HG02610 (cell line): ENCODE measurements around the gene OR9A2.
A peak's percentile ranks its signal among the peaks of the same experiment; 100 is the strongest.

Experiments
- ATAC-seq: cut with Tn5 transposase; IDR thresholded peaks from one replicate; pipeline ENCODE4 v1.9.1; 2021; ENCODE audit warnings: mild to moderate bottlenecking, moderate library complexity; ENCODE audit not compliant: unreplicated experiment

OR9A2 gene

DNA sequence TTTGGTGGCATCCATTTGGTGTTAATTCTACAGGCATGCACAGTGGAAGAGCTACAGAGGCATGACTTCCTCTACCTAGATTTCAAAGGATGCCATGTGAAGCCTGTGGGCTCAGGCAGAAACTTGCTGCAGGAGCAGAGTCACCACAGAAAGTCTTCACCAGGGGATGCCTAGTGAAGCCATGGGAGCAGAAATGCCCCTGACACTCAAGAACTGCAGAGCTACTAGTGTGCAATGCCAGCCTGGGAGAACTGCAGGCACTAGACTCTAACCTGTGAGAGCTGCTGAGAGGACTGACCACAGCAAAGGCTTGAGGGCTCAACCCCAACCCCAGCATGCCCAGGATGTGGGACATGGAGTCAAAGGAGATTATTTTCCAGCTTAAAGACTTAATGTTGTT, 3.9 kb downstream of the OR9A2 start:
- ATAC-seq: no peak

DNA sequence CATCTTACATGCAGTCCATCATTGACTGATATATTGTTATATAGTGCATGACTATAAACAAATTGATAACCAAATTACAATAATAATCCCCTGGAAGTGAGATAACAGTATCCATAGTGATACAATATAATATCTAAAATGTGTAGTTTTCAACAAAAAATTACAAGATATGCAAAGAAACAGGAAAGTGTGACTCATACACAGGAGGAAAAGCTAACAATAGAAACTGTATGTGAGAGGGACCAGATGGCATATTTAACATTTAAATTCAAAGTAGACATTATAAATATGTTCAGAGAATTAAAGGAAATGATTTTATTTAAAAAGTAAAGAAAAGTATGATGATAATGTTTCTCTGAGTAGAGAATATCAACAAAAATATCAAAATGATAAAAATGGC, 8.0 kb downstream of the OR9A2 start:
- ATAC-seq: no peak

DNA sequence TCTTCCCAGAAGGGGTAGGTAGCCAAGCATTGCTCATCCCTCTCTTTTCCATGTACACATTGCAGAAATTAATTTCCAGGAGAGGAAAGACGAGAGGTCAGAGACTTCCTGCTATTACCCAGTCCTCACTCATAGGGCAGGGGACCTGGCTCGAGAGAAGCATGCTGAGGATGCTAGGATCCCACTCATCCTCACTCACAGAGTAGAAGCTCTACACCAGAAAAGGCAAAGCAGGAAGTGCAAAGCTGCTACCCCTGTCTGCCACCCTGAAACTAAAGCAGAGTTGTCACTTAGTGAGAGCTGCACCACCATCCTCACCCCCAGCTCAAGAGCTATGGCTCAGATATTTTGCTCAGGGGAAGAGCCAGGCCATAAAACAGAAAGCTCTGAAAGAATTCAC, 9.9 kb downstream of the OR9A2 start:
- ATAC-seq: no peak

DNA sequence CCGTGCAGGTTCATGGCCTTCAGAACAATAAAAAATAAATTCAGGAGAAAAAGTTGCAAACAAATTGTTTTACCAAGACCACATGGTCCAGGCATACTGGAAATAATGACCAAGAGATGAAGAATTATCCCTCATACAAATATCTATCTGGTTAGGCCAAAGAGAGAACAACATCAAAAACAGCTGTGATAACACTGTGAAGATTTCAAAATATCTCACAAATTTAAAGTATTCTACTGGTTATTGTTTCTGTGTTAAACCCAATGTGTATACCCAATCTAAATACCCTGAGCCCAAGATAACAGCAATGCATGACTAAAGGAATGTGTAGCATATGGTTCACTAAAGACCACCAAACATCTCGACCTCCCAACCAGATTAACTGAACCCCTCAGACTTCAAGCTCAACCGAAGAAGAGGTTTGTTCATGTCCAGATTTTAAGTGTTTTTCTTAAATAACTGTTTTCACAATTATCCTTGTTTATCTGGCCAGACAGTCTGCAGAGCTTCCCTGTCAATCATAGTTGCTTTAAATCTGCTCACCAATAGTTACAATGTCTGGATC, 10.9 kb downstream of the OR9A2 start:
- ATAC-seq: no peak

- ATAC-seq: peak; percentile 95
These were observed 11.8 kb downstream of the OR9A2 start for GRCh38 chr7:143015084-143015483.

GRCh38 chr7:143013893-143014292, 13.0 kb downstream of the OR9A2 start:
- no peak for ATAC-seq

DNA sequence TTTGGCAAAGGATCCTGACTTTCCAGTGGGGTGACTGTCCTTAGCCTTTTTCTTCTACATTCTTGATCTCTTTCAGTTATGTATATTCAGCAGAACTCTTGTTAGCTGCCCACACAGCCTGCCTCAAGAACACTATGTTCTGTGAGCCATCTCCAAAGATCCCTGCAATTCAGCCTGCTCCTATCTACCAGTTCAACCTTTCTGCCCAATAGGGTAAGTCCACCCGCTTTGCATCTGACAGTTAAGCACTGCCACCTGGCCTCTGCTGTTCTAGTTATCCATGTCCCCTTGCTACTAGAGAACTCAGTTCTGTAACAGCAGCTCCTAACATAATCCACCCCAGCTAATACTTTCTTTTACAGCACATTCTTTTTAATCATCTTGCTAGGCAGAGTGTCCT, 13.5 kb downstream of the OR9A2 start:
- no peak for ATAC-seq

DNA sequence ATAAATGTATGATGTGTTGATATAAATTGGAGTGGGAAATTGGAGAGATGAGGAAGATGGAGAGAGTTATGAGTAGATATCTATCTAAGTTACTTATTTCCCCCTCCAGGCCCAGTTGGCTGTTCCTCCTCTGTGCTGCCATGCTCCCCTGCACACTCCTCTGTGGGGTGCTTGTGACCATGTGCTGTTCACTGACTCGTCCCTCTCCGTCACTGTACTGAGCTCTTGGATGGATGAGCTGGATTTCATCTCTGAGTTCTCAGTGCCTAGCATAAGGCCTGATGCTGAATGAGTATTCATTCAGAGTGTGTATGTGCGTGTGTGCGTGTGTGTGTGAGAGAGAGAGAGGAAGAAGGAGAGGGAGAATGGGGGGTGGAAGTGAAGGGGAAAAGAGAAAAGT, 14.5 kb downstream of the OR9A2 start:
- ATAC-seq: no peak

- ATAC-seq: no peak
These were observed 14.9 kb downstream of the OR9A2 start for GRCh38 chr7:143012001-143012400.

DNA sequence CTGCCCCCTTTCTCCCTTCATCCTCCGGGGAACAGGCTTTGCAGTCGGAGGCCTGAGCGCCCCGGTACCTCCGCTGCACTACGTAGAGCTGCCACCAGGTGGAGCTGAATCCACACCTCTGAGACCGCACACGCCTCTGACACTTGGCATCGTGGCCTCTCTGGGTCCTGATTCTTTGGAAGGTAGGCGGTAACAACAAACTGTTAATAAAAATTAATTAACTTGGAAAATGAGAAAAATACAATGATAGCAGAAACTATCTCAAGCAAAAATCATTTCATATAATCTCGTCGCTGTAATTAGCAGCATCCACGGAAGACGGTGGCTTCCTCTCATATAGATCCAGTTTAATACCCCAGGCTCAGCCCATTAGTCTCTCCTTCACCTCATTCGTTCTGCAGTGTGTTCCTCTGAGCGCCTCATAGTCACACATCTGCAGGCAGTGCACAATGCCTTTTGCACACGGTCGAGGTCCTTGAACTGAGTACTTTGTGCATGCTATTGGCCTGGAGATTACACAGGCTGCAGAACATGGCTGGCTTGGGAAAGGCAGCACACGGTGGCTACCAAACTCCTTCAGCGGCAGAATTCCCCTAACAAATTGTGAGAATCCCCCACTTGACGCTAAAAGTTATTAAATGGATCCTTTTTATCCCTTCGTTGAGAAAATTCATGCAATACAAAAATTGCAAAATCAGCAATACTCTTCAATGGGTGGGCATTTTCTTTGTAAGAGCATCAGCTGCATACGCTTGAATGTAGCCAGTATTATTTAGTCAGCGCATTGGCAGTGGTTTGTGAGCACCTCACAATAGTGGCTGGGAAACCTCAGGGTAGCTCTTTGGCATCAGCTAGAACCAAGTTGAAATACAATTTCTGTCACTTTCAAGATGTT, 18.7 kb downstream of the OR9A2 start:
- peak; percentile 81 for ATAC-seq

- ATAC-seq: no peak
These were observed 21.2 kb downstream of the OR9A2 start for GRCh38 chr7:143005632-143006260.

DNA sequence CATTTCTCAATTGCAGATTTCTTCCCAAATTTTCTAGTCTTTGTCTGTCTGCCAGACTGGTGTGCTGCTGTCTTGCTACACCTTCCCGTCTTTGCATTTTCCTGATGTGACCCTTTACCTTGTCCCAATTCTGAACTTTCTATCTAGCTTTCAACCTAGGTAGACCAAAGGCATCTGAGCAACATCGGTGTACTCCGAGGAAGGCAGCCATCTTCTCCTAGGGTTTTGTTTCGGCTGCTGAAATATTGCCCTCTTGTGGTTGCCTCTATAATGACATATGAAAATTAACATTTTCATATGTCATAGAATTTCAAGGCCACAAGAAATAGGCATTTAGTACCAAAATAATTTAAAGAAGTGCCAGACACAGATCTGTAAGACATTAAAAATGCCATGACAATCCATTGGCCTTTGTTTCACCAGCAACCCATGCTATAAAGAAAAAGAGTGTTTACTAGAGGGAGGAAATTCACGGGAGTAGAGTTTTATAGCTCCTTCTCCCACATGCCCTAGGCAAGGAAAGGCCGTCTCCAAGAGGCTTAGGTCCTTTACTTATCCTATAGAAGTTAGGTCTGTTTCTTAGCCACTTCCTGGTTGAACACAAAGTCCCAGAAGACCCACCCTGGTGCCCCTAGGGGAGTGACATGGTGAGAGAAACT, 23.4 kb downstream of the OR9A2 start:
- peak; percentile 60 for ATAC-seq

DNA sequence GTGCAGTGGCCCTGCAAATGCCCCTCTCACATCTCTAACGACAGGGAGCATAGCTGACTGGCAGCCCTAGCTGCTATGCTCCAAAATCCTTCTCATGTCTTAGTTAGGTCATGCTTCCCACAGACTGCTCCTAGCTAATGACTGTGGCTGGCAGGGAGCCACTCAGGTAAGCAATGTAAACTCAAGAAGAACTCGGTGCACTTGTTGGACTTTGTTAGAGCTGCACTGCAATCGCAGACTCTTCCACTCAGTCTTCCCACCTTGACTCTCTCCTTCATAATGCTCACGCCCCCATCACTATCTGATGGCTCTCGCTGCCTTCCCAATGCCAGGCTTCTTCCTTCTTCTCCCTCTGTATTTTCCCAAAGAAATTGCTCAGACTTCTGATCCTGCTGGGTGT, 24.0 kb downstream of the OR9A2 start:
- no peak for ATAC-seq

GRCh38 chr7:143002106-143002505, 24.8 kb downstream of the OR9A2 start:
- no peak for ATAC-seq

DNA sequence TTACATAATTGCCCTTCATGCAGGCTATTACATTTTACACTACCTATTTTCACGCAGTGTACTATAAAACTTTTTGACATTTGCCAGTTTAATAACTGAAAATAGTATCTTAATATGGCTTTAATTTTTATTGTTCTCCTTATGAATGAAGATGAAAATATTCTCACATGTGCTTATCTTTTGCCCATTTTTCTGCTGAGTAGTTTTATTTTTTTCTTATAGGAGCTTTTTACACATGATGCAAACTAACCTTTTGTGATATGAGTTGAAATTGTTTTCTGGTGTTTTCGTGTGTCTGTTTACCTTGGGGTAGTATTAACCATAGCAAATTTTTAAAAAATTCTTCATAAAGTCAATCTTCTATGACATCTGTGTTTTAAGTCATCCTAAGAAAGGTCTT, 26.3 kb downstream of the OR9A2 start:
- no peak for ATAC-seq

DNA sequence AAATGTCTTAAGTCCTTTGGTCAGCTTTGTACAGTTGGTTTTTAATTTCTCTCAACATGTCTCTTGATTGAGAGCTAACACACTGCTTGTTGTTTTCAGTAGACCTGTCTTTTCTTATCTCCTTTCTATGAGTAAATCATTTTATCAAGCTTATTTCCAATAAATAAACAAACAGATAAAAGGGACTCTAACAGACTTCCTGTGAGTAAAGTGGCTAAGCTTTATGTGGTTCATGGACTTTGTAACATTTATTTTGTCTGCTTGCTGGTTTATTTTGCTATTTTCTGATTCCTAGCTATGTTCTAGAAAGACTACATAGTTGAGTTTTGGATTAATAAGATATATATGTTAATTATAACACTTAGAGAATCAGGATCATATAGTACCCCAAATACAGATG, 27.1 kb downstream of the OR9A2 start:
- ATAC-seq: no peak

DNA sequence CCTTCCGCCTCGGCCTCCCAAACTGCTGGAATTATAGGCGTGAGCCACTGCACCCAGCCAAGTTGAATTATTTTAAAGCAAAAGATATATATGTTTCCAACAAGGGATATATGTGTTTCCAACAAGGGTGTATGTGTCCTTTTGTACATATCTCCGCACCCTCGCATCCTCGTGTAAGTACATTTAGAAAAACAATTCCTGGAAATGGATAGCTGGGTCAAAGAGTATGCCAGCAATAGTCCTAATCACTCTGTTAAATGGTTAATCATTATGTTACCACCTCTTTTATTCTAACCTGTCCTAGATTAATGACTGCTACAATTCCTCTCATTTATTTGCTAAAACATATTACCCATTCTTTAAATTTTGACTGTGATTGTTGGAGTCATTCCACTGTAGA, 28.0 kb downstream of the OR9A2 start:
- ATAC-seq: no peak

DNA sequence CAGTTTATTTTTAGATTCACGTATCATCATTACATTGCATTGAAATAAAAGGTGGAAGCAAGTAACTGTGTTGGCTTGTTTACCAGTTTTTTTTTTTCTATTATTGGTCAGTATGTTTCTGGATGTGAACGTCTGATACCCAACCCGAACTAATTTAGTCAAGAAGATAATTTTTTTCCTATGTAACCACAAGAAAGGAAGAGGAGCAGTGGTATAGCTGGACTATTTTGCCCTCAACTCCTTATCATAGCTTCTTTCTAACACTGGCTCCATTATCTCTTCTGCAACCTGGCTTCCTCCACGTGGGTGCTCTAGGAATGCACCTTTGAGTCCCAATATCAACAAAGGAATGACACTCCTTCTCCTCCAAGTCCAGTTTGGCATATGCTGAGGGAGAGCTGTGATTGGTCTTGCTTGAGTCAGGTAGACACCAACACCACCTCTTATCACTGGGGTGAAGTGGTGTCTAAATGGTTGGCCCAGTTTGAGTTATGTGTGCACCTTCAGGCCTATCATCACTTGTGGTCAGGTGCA, 29.4 kb downstream of the OR9A2 start:
- no peak for ATAC-seq

- no peak for ATAC-seq
These were observed 34.5 kb downstream of the OR9A2 start for GRCh38 chr7:142992427-142992826.

- no peak for ATAC-seq
These were observed 42.6 kb downstream of the OR9A2 start for GRCh38 chr7:142984297-142984696.

DNA sequence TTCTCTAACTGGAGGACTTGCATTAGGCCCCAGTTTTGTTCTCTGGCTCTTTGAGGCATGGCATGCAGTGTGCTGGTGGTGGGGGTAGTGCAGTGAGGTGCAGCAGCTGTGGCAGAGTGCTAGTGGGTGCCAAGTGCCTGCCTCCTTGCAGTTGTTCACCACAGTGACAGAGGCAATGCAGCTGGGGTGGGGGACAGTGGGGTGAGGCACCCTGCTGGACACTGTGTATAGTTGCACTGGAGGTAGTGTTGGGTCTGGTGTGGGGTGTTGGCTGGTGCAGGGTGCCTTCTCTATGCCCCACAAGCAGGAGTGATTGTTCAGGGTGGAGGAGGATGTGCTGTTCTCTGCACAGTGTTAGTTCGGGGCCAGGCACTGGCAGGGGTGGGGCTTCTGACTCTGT, 43.1 kb downstream of the OR9A2 start:
- ATAC-seq: no peak
